Neural cell (in vitro differentiated cells): ENCODE data around the gene ROBO4. TPM values are rescaled to one million over a fixed set of nuclear protein-coding genes. Genes with fewer than 3 reads are reported as not detected.

Experiments used
- H2AFZ ChIP-seq: fragments of 200-600, 300-800 bp; sonication (generic), shearing (Covaris generic); 2 replicates; pipeline ENCODE4 v1.6.0; 2014; ENCODE audit warnings: low read depth, mild to moderate bottlenecking, antibody characterized with exemption, low read length, moderate library complexity
- H3F3A ChIP-seq: fragments of 200-600 bp; shearing (Covaris generic); 2 replicates; pipeline ENCODE4 v1.6.1; 2016; ENCODE audit warnings: mild to moderate bottlenecking, moderate library complexity, mixed read lengths, antibody characterized with exemption, low read length; ENCODE audit not compliant: insufficient read depth, poor library complexity, severe bottlenecking
- H3K27ac ChIP-seq: fragments of 200-600, 300-800 bp; sonication (generic), shearing (Covaris generic); 2 replicates; pipeline ENCODE4 v1.5.1; 2014; ENCODE audit warnings: mild to moderate bottlenecking, low read length, moderate library complexity
- H3K27me3 ChIP-seq: fragments of 300-800, 200-600 bp; sonication (generic), shearing (Covaris generic); 2 replicates; pipeline ENCODE4 v1.6.0; 2014; ENCODE audit warnings: mild to moderate bottlenecking, low read depth, low read length, moderate library complexity; ENCODE audit not compliant: insufficient read depth
- H3K36me3 ChIP-seq: fragments of 300-800, 200-600 bp; sonication (generic), shearing (Covaris generic); 2 replicates; pipeline ENCODE4 v1.5.1; 2014; ENCODE audit warnings: mild to moderate bottlenecking, antibody characterized with exemption, low read length, moderate library complexity; ENCODE audit not compliant: insufficient read depth
- H3K4me2 ChIP-seq: fragments of 300-800, 200-600 bp; sonication (generic), shearing (Covaris generic); 2 replicates; pipeline ENCODE4 v1.6.0; 2014; ENCODE audit warnings: mild to moderate bottlenecking, low read length
- H3K4me3 ChIP-seq: fragments of 300-800, 200-600 bp; sonication (generic), shearing (Covaris generic); 2 replicates; pipeline ENCODE4 v1.5.1; 2014; ENCODE audit warnings: mild to moderate bottlenecking, low read length, moderate library complexity
- H3K79me2 ChIP-seq: fragments of 200-600 bp; shearing (Covaris generic); replicated peaks from 2 replicates; pipeline ENCODE4 v1.6.0; 2014; ENCODE audit warnings: mild to moderate bottlenecking, low read length, moderate library complexity; ENCODE audit not compliant: insufficient read depth
- H3K9ac ChIP-seq: fragments of 300-800, 200-600 bp; sonication (generic), shearing (Covaris generic); 2 replicates; pipeline ENCODE4 v1.6.1; 2016; ENCODE audit warnings: mild to moderate bottlenecking, low read length, mixed read lengths
- H3K9me2 ChIP-seq: fragments of 200-600 bp; shearing (Covaris generic); 2 replicates; pipeline ENCODE4 v1.6.1; 2016; ENCODE audit warnings: mild to moderate bottlenecking, low read length, mixed read lengths; ENCODE audit not compliant: insufficient read depth
- H3K9me3 ChIP-seq: fragments of 200-600, 300-800 bp; sonication (generic), shearing (Covaris generic); 2 replicates; pipeline ENCODE4 v1.6.1; 2016; ENCODE audit warnings: mild to moderate bottlenecking, mixed run types, low read length, moderate library complexity, mixed read lengths
- H4K20me1 ChIP-seq: fragments of 200-600 bp; shearing (Covaris generic); 2 replicates; pipeline ENCODE4 v1.6.1; 2016; ENCODE audit warnings: mild to moderate bottlenecking, mixed run types; ENCODE audit not compliant: insufficient read depth
- EP300 ChIP-seq: fragments of 450-650 bp; conservative IDR thresholded peaks from 2 replicates; pipeline ENCODE4 v1.6.1; 2014; ENCODE audit warnings: antibody characterized with exemption, mild to moderate bottlenecking, moderate library complexity; ENCODE audit not compliant: poor library complexity, severe bottlenecking
- EZH2 ChIP-seq: fragments of 200-600, 300-800 bp; shearing (Covaris generic), sonication (generic); IDR thresholded peaks from 2 replicates; pipeline ENCODE4 v1.6.1; 2014; ENCODE audit warnings: antibody characterized with exemption, low read length, borderline replicate concordance, mild to moderate bottlenecking; ENCODE audit not compliant: insufficient read depth, poor library complexity, severe bottlenecking
- MXI1 ChIP-seq: fragments of 450-650 bp; conservative IDR thresholded peaks from 2 replicates; pipeline ENCODE4 v1.6.1; 2014; ENCODE audit warnings: antibody characterized with exemption, mild to moderate bottlenecking; ENCODE audit not compliant: poor library complexity, severe bottlenecking
- POLR2AphosphoS5 ChIP-seq: IDR thresholded peaks from 2 replicates; pipeline ENCODE4 v1.6.1; 2012
- RAD21 ChIP-seq: fragments of 450-650 bp; conservative IDR thresholded peaks from 2 replicates; pipeline ENCODE4 v1.6.1; 2014; ENCODE audit warnings: antibody characterized with exemption, mild to moderate bottlenecking, moderate library complexity
- SMC3 ChIP-seq: fragments of 450-650 bp; conservative IDR thresholded peaks from 2 replicates; pipeline ENCODE4 v1.6.1; 2014; ENCODE audit warnings: antibody characterized with exemption, mild to moderate bottlenecking, moderate library complexity; ENCODE audit not compliant: poor library complexity
- TAF1 ChIP-seq: IDR thresholded peaks from 2 replicates; pipeline ENCODE4 v1.6.1; 2012; ENCODE audit warnings: low read depth
- polyA plus RNA-seq: library from polyadenylated mRNA; depleted of rRNA; stranded (reverse); fragments of >200 nt; gene quantifications from 2 replicates; pipeline ENCODE4 v1.2.3, GENCODE V29; 2014
- TF ChIP-seq, protein P1 (sequence below): fragments of 450-650 bp; IDR thresholded peaks from 2 replicates; pipeline ENCODE4 v1.5.1; 2014; ENCODE audit warnings: antibody characterized with exemption, mild to moderate bottlenecking, moderate library complexity; ENCODE audit not compliant: poor library complexity, severe bottlenecking
- TF ChIP-seq, protein P2 (sequence below): IDR thresholded peaks from 2 replicates; pipeline ENCODE4 v1.6.1; 2012; ENCODE audit warnings: borderline replicate concordance

ROBO4 gene
- polyA plus RNA-seq, 1 donor from 2014 or later = not detected

DNA sequence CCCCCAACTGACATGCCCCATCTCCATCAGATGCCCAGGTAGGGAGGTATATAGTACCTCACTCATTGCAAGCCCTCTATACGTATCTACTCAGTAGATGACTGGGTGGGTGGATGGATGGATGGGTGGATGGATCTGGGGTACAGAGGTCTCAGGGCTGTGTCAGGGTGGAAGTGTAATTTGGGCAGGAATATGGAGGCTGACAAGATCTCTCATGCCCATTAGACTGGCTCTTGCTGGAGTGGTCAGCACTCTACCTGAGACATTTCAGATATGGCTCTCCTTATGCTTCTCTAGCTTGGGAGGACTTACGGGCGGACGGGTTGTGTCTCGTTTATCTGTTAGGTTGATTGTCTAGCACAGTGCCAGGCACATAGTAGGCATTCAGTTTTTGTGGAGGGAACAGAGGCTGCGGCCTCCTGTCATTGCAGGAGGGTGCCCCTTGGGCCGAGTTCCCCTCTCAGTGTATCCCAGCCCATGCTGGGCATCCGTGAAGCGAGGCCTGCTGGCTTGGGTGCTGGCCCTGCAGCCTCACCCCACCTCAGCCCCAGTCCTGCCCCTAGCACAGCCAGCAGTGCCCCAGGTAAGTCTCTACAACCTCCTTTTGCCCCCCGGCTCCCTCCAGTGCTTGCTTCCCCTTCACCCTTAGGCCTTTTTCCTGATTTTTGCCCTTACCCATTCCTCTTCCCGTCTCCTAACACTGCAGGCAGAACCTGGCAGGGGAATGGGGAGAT, 18.7 kb downstream of the ROBO4 start:
- Histone ChIP-seq H4K20me1 (no peaks in the 10 kb centered on the region), H3F3A (no peaks in the 10 kb centered on the region), H3K27ac (no peak overlapping the region), H3K4me2 (no peak overlapping the region), H2AFZ (no peak overlapping the region), H3K36me3 (no peaks in the 10 kb centered on the region), H3K4me3 (no peak overlapping the region), H3K9ac (no peak overlapping the region), H3K79me2 (no peaks in the 10 kb centered on the region), H3K9me3 (no peaks in the 10 kb centered on the region), H3K9me2 (no peaks in the 10 kb centered on the region), H3K27me3 (peaks cover 7% of the 10 kb centered on the region)
- TF ChIP-seq, protein P1, sequence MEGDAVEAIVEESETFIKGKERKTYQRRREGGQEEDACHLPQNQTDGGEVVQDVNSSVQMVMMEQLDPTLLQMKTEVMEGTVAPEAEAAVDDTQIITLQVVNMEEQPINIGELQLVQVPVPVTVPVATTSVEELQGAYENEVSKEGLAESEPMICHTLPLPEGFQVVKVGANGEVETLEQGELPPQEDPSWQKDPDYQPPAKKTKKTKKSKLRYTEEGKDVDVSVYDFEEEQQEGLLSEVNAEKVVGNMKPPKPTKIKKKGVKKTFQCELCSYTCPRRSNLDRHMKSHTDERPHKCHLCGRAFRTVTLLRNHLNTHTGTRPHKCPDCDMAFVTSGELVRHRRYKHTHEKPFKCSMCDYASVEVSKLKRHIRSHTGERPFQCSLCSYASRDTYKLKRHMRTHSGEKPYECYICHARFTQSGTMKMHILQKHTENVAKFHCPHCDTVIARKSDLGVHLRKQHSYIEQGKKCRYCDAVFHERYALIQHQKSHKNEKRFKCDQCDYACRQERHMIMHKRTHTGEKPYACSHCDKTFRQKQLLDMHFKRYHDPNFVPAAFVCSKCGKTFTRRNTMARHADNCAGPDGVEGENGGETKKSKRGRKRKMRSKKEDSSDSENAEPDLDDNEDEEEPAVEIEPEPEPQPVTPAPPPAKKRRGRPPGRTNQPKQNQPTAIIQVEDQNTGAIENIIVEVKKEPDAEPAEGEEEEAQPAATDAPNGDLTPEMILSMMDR = no peak
- TF ChIP-seq EP300 (no peak), POLR2AphosphoS5 (no peak), EZH2 (no peak), RAD21 (no peak), MXI1 (no peak), TAF1 (no peak), SMC3 (no peak)
- TF ChIP-seq, protein P2, sequence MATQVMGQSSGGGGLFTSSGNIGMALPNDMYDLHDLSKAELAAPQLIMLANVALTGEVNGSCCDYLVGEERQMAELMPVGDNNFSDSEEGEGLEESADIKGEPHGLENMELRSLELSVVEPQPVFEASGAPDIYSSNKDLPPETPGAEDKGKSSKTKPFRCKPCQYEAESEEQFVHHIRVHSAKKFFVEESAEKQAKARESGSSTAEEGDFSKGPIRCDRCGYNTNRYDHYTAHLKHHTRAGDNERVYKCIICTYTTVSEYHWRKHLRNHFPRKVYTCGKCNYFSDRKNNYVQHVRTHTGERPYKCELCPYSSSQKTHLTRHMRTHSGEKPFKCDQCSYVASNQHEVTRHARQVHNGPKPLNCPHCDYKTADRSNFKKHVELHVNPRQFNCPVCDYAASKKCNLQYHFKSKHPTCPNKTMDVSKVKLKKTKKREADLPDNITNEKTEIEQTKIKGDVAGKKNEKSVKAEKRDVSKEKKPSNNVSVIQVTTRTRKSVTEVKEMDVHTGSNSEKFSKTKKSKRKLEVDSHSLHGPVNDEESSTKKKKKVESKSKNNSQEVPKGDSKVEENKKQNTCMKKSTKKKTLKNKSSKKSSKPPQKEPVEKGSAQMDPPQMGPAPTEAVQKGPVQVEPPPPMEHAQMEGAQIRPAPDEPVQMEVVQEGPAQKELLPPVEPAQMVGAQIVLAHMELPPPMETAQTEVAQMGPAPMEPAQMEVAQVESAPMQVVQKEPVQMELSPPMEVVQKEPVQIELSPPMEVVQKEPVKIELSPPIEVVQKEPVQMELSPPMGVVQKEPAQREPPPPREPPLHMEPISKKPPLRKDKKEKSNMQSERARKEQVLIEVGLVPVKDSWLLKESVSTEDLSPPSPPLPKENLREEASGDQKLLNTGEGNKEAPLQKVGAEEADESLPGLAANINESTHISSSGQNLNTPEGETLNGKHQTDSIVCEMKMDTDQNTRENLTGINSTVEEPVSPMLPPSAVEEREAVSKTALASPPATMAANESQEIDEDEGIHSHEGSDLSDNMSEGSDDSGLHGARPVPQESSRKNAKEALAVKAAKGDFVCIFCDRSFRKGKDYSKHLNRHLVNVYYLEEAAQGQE = no peak

DNA sequence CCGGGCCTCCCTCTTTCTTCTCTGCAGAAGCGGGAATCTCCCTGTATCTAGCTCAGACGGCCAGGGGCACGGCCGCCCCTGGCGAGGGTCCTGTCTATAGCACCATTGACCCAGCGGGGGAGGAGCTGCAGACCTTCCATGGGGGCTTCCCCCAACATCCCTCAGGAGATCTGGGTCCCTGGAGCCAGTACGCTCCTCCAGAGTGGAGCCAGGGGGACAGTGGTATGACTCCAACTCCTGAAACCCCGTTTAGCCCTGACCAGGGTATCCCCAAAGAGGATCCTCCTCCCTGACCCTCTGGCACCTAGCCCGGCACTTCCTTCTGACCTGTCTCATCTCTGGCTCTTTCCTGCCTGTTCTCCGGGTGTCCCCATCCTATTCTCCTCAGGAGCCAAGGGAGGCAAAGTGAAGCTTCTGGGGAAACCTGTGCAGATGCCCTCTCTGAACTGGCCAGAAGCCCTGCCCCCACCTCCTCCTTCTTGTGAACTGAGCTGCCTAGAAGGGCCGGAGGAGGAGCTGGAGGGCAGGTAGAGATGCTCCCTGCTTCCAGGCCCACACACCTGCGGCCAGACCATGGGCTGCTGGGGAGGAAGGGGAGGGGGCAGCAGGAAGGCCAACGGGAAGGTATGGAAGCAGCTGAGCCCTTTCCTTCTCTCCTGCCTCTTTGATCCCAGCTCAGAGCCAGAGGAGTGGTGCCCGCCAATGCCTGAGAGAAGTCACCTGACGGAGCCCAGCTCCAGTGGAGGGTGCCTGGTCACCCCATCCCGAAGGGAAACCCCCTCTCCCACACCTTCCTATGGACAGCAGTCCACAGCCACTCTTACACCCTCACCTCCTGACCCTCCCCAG, 19.5 kb downstream of the ROBO4 start:
- no peak overlapping the region for H2AFZ ChIP-seq
- no peak overlapping the region for H3K4me3 ChIP-seq
- H3K9me3 ChIP-seq = no peaks in the 10 kb centered on the region
- no peak overlapping the region for H3K9ac ChIP-seq
- H3K9me2 ChIP-seq = no peaks in the 10 kb centered on the region
- no peaks in the 10 kb centered on the region for H3K36me3 ChIP-seq
- no peaks in the 10 kb centered on the region for H3K79me2 ChIP-seq
- H3K4me2 ChIP-seq = no peak overlapping the region
- TF ChIP-seq SMC3 = no peak
- TF ChIP-seq MXI1 = no peak
- TF ChIP-seq EZH2 = no peak
- TF ChIP-seq, protein P2 = no peak
- no peak for TF ChIP-seq TAF1
- TF ChIP-seq, protein P1 = no peak
- no peak for TF ChIP-seq RAD21
- TF ChIP-seq POLR2AphosphoS5 = no peak
- no peak for TF ChIP-seq EP300
- no peaks in the 10 kb centered on the region for H3F3A ChIP-seq
- peaks cover 7% of the 10 kb centered on the region for H3K27me3 ChIP-seq
- no peak overlapping the region for H3K27ac ChIP-seq
- no peaks in the 10 kb centered on the region for H4K20me1 ChIP-seq
